GM19351 (cell line): ENCODE results near the gene RNU5B-1.

ENCODE experiments used
- ATAC-seq: cut with Tn5 transposase; IDR thresholded peaks from one replicate; pipeline ENCODE4 v1.9.1; 2021; ENCODE audit warnings: mild to moderate bottlenecking, moderate library complexity; ENCODE audit not compliant: unreplicated experiment

RNU5B-1 gene

DNA sequence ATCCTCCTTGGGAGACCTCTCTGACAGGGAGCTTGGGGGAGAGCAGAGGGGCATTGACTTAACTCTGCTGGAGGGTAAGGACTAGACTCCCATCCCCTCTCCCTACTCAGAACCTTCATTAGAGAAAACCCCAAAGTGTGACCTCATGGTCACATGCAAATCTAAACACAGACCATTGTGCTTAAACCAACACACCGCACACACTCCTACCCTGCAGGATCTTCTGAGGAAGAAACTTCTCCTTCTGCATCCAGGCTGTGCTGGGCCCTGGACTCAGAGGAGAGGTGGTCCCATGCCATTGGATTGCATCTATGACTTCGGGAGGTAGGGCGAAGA is 17.0 kb upstream of the RNU5B-1 start:
- no peak for ATAC-seq

DNA sequence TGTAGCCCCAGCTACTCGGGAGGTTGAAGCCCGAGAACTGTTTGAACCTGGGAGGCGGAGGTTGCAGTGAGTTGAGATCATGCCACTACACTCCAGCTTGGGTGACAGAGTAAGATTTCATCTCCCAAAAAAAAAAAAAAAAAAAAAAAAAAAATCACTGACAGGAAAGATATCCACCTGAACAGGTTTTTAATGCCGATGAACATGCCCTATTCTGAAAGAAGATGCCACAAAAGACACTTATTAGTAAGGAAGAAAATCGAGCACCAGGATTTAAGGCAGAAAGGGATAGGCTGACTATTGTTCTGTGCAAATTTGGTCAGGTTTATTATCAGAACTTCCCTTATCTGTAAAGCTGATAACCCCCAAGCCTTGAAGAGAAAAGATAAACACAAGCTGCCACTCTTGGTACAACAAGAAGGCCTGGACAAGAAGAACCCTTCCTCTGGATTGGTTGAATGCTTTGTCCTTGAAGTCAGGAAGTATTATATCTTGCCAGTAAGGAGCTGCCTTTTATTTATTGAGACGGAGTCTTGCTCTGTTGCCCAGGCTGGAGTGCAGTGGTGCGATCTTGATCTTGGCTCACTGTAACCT is 15.1 kb upstream of the RNU5B-1 start:
- ATAC-seq = no peak

DNA sequence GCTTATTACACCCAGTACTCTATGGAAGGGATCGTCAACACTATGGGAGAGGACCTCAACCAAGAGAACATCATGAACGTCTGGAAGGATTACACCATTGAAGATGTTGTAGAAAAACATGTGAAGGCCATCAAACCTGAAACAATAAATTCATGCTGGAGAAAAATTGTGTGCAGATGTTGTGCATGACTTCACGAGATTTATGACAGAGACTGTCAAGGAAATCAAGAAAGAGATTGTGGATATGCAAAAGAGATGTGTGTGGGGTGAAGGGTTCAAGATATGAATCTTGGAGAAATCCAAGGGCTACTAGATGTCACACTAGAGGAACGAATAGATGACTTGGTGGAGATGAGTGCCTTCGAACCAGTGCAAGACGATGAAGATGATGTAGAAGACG is 14.2 kb upstream of the RNU5B-1 start:
- ATAC-seq = no peak

DNA sequence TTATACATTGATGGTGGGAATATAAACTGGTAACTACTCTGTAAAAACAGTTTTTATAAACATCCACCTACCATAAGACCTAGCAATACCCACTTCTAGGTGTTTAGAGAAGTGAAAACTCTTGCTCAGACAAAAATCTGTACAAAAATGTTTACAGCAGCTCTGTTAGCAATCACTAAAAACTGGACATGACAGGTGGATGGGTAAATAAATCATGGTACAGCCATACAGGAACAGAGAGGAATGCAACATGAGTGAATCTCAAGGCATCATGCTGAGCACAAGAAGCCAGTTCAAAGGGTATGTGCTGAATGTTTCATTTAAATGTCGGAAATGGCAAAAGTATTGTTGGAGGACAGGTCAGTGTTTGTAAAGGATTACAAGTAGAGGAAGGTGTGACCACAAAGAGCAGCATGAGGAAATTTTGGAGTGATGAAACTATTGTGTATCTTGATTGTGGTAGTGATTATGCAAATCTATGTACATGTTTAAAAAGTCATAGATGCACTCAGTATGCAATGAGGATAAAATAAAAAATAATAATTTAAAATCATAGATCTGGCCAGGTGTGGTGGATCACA is 11.4 kb upstream of the RNU5B-1 start:
- ATAC-seq = no peak

DNA sequence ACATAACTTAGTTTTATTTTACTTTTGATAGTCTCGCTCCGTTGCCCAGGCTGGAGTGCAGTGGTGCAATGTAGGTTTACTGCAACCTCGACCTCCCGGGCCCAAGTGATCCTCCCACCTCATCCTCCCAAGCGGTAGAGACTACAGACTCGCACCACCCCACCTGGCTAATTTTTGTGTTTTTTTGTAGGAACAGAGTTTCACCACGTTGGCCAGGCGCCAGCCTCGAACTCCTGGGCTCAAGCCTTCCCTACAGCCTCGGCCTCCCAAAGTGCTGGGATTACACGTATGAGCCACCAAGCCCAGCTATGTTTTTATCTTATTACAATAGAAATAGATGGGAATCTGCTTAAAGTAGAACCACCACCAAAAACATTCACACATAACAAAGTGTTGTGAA is 5.7 kb upstream of the RNU5B-1 start:
- ATAC-seq = no peak

DNA sequence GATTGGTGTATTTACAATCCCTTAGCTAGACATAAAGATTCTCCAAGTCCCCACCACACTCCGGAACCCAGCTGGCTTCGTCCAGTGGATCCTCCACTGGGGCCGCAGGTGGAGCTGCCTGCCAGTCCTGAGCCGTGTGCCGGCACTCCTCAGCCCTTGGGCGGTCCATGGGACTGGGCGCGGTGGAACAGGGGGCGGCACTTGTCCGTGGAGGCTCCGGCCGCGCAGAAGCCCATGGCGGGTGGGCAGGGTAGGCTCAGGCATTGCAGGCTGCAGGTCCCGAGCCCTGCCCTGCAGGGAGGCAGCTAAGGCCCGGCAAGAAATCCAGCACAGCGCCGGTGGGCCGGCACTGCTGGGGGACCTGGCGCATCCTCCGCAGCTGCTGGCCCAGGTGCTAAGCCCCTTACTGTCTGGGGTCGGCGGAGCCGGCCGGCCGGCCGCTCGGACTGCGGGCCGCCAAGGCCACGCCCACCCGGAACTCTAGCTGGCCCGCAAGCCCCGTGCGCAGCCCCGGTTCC is 3.5 kb upstream of the RNU5B-1 start:
- no peak for ATAC-seq

DNA sequence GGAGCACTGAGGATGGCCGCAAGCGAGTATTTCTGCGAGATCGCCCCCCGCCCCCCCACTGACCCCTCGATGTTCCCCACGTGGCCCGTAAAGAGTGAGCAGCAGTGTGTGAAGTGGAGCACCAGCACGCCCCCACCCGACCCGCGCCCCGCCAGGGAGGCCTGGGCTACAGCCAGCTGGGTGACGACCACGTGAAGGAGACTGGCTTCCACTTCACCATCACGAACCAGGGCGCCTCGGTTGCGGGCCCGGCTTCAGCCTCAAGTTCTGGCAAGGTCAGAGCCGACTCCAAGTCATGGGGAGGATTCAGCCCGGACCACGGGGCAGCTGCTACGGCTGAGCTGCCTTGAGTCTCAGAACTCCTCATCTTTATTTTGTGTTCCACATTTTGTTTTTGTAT is 2.4 kb upstream of the RNU5B-1 start:
- ATAC-seq = no peak

DNA sequence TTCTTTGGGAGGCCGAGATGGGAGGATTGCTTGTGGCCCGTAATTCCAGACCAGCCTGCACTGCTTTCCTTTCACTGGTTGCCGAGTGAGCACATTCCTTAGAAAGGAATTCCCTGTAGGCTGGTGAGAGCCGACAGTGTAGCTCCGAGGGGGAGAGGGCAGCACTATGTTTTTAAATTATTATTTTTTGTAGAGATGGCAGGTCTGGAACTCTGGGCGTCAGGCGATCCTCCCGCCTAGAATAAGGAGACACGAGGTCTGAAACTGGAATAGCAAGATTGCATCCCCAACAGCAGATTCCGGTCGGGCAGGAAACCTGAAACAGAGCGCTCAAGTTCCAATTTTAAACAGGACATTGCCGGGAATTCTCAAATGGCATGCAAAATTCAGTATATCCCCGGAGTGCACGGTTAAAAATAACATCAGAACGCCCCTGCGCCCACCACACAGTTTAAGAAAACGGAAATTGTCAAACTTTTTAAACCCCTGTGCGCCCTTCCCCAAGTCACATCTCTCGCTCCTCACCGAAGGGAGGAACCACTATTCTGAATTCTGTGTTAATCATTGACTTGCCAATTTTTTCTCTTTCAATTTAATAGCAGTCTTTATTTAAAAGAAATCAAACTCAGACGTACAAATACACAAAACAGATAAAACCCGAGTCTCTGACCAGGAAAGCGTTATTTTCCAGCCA is 643 bp upstream of the RNU5B-1 start:
- ATAC-seq = no peak

DNA sequence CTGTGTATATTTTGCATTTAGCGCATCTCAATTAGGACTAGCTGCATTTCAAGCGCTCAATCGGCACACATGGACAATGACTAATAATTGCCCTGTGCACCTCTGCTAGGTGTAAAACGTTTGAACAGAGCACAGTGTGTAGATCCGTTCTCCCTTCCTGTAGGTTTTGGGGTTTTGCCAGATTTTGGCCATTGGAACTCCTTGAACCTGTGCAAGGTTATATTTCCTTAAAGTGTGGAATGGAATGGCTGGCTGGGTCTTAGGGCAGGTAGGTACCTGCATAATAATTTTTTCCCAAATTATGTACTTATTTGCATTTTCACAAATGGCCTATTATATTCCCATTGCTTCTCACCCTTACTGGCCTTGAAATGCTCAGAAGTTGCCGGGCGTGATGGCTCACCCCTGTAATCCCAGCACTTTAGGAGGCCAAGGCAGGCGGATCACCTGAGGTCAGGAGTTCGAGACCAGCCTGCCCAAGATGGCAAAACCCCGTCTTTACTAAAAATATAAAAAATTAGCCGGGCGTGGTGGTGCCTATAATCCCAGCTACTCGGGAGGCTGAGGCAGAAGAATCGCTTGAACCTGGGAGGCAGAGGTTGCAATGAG is 777 bp downstream of the RNU5B-1 start:
- ATAC-seq = no peak

DNA sequence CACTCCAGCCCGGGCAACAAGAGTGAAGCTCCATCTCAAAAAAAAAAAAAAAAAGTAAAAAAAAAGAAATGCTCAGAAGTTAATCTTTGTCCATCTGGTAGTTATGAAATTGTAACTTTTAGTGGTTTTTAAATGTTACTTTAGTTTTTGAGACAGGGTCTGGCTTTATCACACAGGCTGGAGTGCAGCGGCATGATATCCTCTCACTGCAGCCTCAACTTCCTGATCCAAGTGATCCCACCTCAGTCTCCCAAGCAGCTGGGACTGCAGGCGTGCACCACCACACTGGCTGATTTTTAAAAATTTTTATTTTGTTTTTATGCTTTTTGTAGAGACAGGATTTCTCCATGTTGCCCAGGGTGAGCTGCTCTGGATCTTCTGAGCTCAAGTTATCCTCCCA is 1.3 kb downstream of the RNU5B-1 start:
- ATAC-seq = no peak

DNA sequence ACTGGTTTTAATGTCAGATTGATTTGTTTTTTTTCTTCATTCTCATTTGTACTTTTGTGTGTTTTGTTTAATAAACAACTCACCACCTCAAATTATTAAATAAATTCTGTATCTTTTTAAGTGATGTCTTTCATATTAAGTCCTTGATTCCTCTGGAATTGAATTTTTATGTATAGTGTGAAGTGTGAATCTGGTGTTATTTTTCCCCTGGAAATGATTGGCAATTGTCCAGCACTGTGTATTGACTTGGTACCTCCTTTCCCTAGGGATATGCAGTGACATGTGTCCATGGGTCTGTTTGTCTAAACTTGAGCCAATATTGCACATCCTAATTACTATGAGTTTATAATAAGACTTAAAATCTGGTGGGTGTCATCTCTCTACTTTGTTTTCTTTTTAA is 2.1 kb downstream of the RNU5B-1 start:
- ATAC-seq = no peak

DNA sequence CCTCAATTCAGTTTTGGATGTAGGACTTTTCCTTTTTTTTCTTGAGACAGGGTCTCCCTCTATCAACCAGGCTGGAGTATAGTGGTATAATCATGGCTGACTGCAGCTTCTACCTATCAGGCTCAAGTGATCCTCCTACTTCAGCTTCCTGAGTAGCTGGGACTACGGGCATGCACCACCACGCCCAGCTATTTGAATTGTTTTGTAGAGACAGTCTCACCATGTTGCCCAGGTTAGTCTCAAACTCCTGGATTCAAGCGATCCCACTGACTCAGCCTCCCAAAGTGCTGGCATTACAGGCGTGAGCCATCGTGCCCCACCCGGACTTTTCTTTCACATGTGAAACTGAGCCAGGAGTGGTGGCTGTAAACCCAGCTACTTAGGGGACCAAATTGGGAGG is 3.5 kb downstream of the RNU5B-1 start:
- no peak for ATAC-seq

DNA sequence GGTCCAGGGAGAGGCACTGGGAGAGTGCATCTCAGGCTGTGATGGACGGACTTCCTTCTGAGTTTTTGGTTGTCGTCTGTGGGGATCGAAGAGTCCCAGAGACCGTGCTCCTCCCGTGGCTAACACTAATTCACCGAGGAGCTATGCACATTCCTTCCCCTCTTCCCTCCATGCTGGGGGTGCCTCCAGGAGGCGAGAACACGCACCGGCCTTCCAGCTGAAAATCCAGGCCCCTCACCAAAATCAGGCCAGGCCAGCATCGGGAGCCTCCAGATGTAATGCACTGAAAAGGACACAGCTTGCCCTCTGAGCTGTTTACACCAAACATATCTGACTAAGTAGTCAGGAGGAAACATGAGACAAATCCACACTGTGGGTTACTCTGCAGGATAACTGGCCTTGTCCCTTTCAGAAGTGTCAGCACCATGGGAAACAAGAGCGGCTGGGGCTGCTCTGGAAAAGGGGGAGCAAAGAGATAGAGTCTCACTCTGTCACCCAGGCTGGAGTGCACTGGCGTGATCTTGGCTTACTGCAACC is 5.5 kb downstream of the RNU5B-1 start:
- no peak for ATAC-seq

DNA sequence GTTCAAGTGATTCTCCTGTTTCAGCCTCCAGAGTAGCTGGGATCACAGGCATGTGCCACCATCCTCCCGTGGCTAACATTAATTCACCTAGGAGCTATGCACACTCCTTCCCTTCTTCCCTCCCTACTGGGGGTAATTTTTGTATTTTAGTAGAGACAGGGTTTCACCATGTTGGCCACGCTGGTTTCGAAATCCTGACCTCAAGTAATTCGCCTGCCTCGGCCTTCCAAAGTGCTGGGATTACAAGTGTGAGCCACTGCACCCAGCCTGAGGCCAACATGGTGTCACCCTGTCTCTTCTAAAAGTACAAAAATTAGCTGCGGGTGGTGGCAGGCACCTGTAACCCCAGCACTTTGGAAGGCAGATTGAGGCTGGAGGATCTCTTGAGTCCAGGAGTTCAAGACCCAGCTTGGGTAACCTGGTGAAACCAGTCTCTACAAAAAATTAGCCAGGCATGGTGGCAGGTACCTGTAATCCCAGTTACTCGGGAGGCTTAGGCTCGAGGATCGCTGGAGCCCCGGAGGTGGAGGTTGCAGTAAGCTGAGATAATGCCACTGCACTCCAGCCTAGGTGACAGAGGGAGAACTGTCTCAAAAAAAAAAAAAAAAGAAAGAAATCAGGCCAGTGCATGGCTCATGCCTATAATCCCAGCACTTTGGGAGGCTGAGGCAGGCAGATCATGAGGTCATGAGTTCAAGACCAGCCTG is 6.1 kb downstream of the RNU5B-1 start:
- no peak for ATAC-seq

DNA sequence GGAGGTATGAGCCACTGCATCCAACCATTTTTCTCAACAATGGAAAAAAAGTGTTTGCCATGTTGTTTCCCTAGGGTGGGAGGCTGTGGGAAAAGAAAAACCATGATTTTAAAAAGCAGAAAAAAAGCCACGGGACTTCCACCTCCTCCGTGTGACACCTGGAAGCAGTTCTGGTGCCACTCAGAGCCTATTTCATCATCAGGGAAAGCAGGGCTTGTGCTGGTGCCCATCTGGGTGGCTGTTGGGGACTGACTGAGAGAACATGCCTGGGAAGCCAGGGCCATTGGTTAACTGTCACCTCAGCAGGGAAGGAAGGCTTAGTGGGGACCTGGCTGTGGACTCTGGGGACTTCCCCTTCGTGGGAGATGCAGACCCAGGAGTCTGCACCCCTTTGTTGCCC is 7.3 kb downstream of the RNU5B-1 start:
- ATAC-seq = no peak

DNA sequence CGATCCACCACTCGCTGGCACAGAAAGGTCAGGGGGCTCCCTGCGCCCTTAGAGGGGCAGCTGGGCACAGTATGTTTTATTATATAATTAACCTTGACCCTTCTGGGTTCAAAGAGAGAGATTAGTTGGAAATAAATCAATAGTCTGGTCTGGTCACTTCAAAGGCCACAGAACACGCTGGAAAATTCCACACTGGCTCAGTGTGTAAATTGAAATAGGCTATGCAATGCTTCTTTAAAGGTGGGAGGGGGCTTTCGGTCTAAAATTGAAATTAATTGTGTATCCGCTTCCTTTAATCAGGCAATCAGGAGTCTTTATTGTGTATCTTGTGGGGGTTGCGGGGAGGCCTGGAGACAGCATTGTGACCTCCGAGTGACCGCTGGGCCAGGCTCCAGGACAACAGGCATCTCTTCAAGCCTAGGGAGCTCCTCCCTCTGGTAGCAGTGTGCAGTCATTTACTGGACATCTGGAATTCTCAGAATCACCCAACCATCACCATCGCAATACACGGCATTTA is 8.0 kb downstream of the RNU5B-1 start:
- no peak for ATAC-seq

DNA sequence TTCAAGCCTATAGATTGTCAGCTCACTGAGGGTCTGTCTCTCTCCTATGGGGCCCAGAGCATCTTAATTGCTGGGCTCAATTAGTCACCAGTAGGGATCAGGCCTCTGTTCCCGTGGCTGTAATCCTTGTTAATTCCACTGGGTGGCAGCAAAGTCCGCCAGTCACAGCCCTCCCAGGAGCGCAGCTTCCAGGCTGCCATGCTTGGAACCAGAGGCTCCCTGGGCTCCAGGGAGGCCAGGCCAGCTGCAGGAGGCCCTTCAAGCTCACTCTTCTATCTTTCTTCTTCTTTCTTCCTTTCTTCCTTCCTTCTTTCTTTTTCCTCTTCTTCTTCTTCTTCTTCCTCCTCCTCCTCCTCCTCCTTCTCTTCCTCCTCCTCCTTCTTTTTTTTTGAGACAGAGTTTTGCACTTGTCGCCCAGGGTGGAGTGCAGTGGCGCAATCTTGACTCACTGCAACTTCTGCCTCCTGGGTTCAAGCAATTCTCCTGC is 14.4 kb downstream of the RNU5B-1 start:
- ATAC-seq = no peak

DNA sequence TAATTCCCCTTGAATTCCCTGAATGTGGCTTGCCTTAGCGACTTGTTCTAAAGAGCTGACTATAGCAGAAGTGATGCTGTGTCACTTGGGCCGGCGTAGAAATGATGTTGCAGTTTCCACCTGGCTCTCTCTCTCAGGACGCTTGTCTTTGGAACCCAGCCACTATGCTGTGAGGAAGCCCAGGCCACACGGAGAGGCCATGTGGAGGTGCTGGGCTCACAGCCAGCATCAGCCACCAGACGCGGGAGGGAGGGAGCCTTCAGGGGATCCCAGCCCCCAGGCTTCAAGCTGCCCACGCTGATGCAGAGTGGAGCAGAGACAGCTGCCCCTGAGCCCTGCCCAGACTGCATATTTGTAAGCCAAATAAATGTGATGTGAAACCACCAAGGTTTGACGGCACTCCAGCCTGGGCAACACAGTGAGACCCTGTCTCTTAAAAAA is 18.6 kb downstream of the RNU5B-1 start:
- no peak for ATAC-seq

DNA sequence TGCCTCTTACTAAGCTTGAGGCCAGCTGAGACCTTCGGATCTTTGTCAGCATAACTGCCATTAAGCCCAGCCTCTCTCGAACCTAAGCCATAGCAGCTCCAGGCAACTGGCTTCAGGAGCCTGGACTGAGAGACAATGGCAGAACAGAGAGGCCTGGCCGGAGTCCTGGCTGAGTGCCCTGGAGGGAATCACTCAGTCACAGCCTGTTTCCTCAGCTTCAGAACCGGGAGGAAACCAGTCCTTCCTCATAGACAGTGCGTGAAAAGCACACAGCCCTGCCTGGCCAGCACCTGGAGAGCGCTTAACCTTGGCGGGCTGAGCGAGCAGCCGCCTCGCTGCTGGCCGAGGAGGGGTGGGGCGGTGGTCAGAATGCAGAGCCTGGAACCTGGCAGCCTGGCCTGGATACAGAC is 21.6 kb downstream of the RNU5B-1 start:
- ATAC-seq = no peak

DNA sequence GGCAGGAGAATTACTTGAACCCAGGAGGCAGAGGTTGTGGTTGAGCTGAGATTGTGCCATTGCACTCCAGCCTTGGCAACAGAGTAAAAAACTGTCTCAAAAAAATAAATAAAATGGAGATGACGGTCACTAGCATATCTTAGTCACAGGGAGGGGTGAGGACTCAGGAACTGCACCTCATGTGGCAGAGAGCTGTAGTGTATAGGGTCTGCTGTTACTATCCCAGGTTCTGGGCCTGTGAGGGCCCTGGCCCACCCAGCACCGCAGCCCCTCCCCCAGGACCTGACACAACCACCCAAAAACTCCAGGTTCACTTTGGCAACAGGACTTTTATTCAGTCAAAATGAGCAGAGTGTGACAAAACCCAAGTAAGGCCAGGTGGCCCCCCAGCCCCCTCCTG is 22.3 kb downstream of the RNU5B-1 start:
- no peak for ATAC-seq
